K562 (cell line): Measurements from ENCODE around the gene SEMA4G. TPM values are rescaled to one million over a fixed set of nuclear protein-coding genes. Genes with fewer than 3 reads are reported as not detected.

Experiments used
- ATAC-seq: fragments of 200-7000 bp; cut with Tn5 transposase; 3 replicates; pipeline ENCODE4 v1.9.1; 2020; ENCODE audit warnings: moderate library complexity
- BruUV-seq: library from RNA; stranded (reverse); fragments of 400-500 nt; replicated peaks from 2 replicates; lab custom pipeline; 2021; lab: Mats Ljungman, UMichigan
- CTCF ChIA-PET: fragments of 300-600 bp; formaldehyde crosslinking; extraction: SDS; loops from one replicate; lab custom pipeline; 2021; ENCODE audit warnings: low intra/inter-chr PET ratio; lab: Yijun Ruan, JAX
- POLR2A ChIA-PET: fragments of 300-600, 350-650 bp; sonication (Branson Sonifier 250); formaldehyde crosslinking; extraction: SDS; loops from one replicate; lab custom pipeline; 2021; ENCODE audit warnings: antibody characterized with exemption, inconsistent platforms; lab: Yijun Ruan, JAX
- DNase-seq, 4 experiments: peaks; one replicate each; pipeline versions ENCODE4 v3.0.0 to v3.0.0-alpha.2; 2011 to 2018; ENCODE audit warnings: low spot score in 3 of 4, mixed read lengths in 3 of 4; ENCODE audit errors: extremely low read depth in 1 of 4
- FAIRE-seq: peaks from 2 replicates; lab custom pipeline; 2011; peaks lifted over from hg19 to GRCh38; lab: Jason Lieb, UNC
- H2AFZ ChIP-seq: 2 replicates; pipeline ENCODE4 v1.6.0; 2011; ENCODE audit warnings: low read depth, low read length, control low read depth, inconsistent platforms
- H3K27ac ChIP-seq: fragments of 200-600 bp; 3 replicates; pipeline ENCODE4 v1.8.0; 2011; ENCODE audit warnings: low read depth, mild to moderate bottlenecking, control low read depth, inconsistent platforms, low read length, moderate library complexity, mixed read lengths; ENCODE audit errors: extremely low read depth
- H3K27me3 ChIP-seq, 2 experiments: fragments of 300-600 bp in 1 of 2; 2 replicates in 1 of 2; 3 replicates in 1 of 2; pipeline versions ENCODE4 v1.6.0 to v1.8.0; 2011; ENCODE audit warnings: inconsistent platforms in 2 of 2, low read length in 2 of 2, mild to moderate bottlenecking in 1 of 2, mixed read lengths in 1 of 2, moderate library complexity in 1 of 2; ENCODE audit not compliant: control insufficient read depth in 2 of 2, insufficient read depth in 2 of 2
- H3K36me3 ChIP-seq: fragments of 300-600 bp; 3 replicates; pipeline ENCODE4 v1.8.0; 2011; ENCODE audit warnings: mild to moderate bottlenecking, low read length, inconsistent platforms; ENCODE audit not compliant: control insufficient read depth, insufficient read depth
- H3K4me1 ChIP-seq, 2 experiments: fragments of 200-600 bp in 1 of 2; replicated peaks in 1 of 2; 2 replicates in 1 of 2; 3 replicates in 1 of 2; pipeline versions ENCODE4 v1.5.1 to v1.8.0; 2011; ENCODE audit warnings: inconsistent platforms in 2 of 2, low read length in 2 of 2, mild to moderate bottlenecking in 1 of 2, mixed read lengths in 1 of 2, moderate library complexity in 1 of 2; ENCODE audit not compliant: control insufficient read depth in 2 of 2, insufficient read depth in 2 of 2
- H3K4me2 ChIP-seq: 2 replicates; pipeline ENCODE4 v1.6.1; 2011; ENCODE audit warnings: low read length, control low read depth, inconsistent platforms, mixed read lengths; ENCODE audit not compliant: insufficient read depth
- H3K4me3 ChIP-seq: fragments of 200-600 bp; sonication (generic), shearing (Covaris generic); 2 replicates; pipeline ENCODE4 v1.5.1; 2016; ENCODE audit warnings: control low read depth, inconsistent platforms
- H3K79me2 ChIP-seq: fragments of 200-600 bp; 3 replicates; pipeline ENCODE4 v1.8.0; 2011; ENCODE audit warnings: low read length, inconsistent platforms; ENCODE audit not compliant: control insufficient read depth, insufficient read depth
- H3K9ac ChIP-seq, 2 experiments: 2 replicates each; pipeline versions ENCODE4 v1.6.0 to v1.6.1; 2011; ENCODE audit warnings: low read depth in 2 of 2, low read length in 2 of 2, control low read depth in 1 of 2, inconsistent platforms in 1 of 2, mild to moderate bottlenecking in 1 of 2, mixed read lengths in 1 of 2; ENCODE audit not compliant: insufficient read depth in 1 of 2
- H3K9me1 ChIP-seq: one replicate; pipeline ENCODE4 v1.6.0; 2011; ENCODE audit warnings: inconsistent platforms, mild to moderate bottlenecking, low read length, moderate library complexity; ENCODE audit not compliant: control insufficient read depth, insufficient read depth
- H3K9me3 ChIP-seq: replicated peaks from 2 replicates; pipeline ENCODE4 v1.5.1; 2011; ENCODE audit warnings: low read depth, low read length, inconsistent platforms; ENCODE audit not compliant: control insufficient read depth, insufficient read depth
- H4K20me1 ChIP-seq: replicated peaks from 2 replicates; pipeline ENCODE4 v1.6.1; 2011; ENCODE audit warnings: low read length, inconsistent platforms, mixed read lengths; ENCODE audit not compliant: control insufficient read depth, insufficient read depth
- ARHGAP35 ChIP-seq: fragments of 450-650 bp; IDR thresholded peaks from 2 replicates; pipeline ENCODE4 v1.6.1; 2018; ENCODE audit not compliant: partially characterized antibody
- CTCFL ChIP-seq: IDR thresholded peaks from 2 replicates; pipeline ENCODE4 v1.6.1; 2011; ENCODE audit warnings: borderline replicate concordance, low read depth, mild to moderate bottlenecking, moderate library complexity, low read length; ENCODE audit not compliant: insufficient read depth, poor library complexity, severe bottlenecking
- IRF1 ChIP-seq: sonication (generic); formaldehyde crosslinking; IDR thresholded peaks from 2 replicates; pipeline ENCODE4 v1.8.0; 2022; ENCODE audit warnings: missing genetic modification reagents, mild to moderate bottlenecking, borderline replicate concordance
- KDM2B ChIP-seq: fragments of 250-450 bp; sonication (Bioruptor Pico); IDR thresholded peaks from 2 replicates; pipeline ENCODE4 v1.8.0; 2021; ENCODE audit warnings: mild to moderate bottlenecking, moderate library complexity
- NKRF ChIP-seq: fragments of 450-650 bp; IDR thresholded peaks from 2 replicates; pipeline ENCODE4 v1.6.1; 2016; ENCODE audit warnings: borderline replicate concordance
- PHF8 ChIP-seq: fragments of 200-600 bp; sonication (generic); IDR thresholded peaks from 2 replicates; pipeline ENCODE4 v1.6.1; 2012; ENCODE audit warnings: mixed run types, mild to moderate bottlenecking, inconsistent platforms, low read length, moderate library complexity, borderline replicate concordance
- SETDB1 ChIP-seq: IDR thresholded peaks from one replicate; pipeline ENCODE4 v1.6.1; 2012; ENCODE audit warnings: low read length, control low read depth, inconsistent platforms
- TEAD1 ChIP-seq, 2 experiments: fragments of 450-650 bp in 1 of 2; sonication (generic) in 1 of 2; formaldehyde crosslinking; IDR thresholded peaks; 2 replicates each; pipeline versions ENCODE4 v1.4.0 to v1.8.0; 2020 to 2022; ENCODE audit warnings: mild to moderate bottlenecking in 2 of 2, missing genetic modification reagents in 1 of 2
- TEAD4 ChIP-seq, 2 experiments: sonication (generic) in 1 of 2; formaldehyde crosslinking in 1 of 2; IDR thresholded peaks; 2 replicates each; pipeline versions ENCODE4 v1.6.1 to v1.8.0; 2012 to 2022; ENCODE audit warnings: borderline replicate concordance in 1 of 2, inconsistent platforms in 1 of 2, low read length in 1 of 2, mild to moderate bottlenecking in 1 of 2, missing genetic modification reagents in 1 of 2
- ZNF253 ChIP-seq: fragments of 250-450 bp; sonication (Bioruptor Pico); conservative IDR thresholded peaks from 2 replicates; pipeline ENCODE4 v1.6.1; 2021; ENCODE audit warnings: mild to moderate bottlenecking
- ZNF263 ChIP-seq: sonication (generic); formaldehyde crosslinking; IDR thresholded peaks from 2 replicates; pipeline ENCODE4 v1.8.0; 2022; ENCODE audit warnings: mild to moderate bottlenecking, missing genetic modification reagents, borderline replicate concordance
- ZNF717 ChIP-seq: fragments of 250-450 bp; sonication (Bioruptor Pico); IDR thresholded peaks from 2 replicates; pipeline ENCODE4 v1.5.0; 2021
- ZNF764 ChIP-seq: fragments of 250-450 bp; sonication (Bioruptor Pico); IDR thresholded peaks from 2 replicates; pipeline ENCODE4 v1.4.0; 2020; ENCODE audit warnings: low read depth, mild to moderate bottlenecking, moderate library complexity
- ZSCAN29 ChIP-seq: fragments of 450-650 bp; IDR thresholded peaks from 2 replicates; pipeline ENCODE4 v1.6.1; 2017
- WGBS: fragments of 100-300 bp; shearing (Covaris generic); methylation state at CpG from one replicate; pipeline ENCODE4 v1.1.6; 2016; ENCODE audit warnings: low coverage, mixed read lengths; ENCODE audit not compliant: insufficient coverage; ENCODE audit errors: missing lambda C conversion rate; 5-methylcytosine and 5-hydroxymethylcytosine counted together
- in situ Hi-C: fragments of 300-500 bp; cut with MboI; formaldehyde crosslinking; loops from 4 replicates; pipeline ENCODE4 v1.15.0; 2018; ENCODE audit warnings: inconsistent platforms, mixed read lengths
- intact Hi-C: fragments of 100-400 bp; cut with micrococcal nuclease; formaldehyde crosslinking; loops from 2 replicates; pipeline ENCODE4 v1.14.2; 2022
- polyA plus RNA-seq, 8 experiments: library from polyadenylated mRNA; depleted of rRNA in 4 of 8; stranded (reverse) in 5 of 8; unstranded in 3 of 8; fragments of >200 nt; fragmentation: Nextera tagmentation in 2 of 8; fragmentation: Illumina TruSeq in 1 of 8; extraction: Ambion mirVana in 2 of 8; extraction: Trizol in 1 of 8; gene quantifications; 2 replicates each; pipeline versions ENCODE4 v1.2.1 to v1.2.3, GENCODE V29; 2011 to 2014; ENCODE audit warnings: inconsistent platforms in 1 of 8, missing spikeins in 1 of 8
- total RNA-seq, 7 experiments: library from RNA; depleted of rRNA in 6 of 7; stranded (reverse); fragments of >200 nt in 6 of 7; fragmentation: Illumina TruSeq in 2 of 7; extraction: Trizol in 2 of 7; gene quantifications; 2 replicates each; pipeline versions ENCODE4 v1.2.1 to v1.2.3, GENCODE V29; 2011 to 2021; ENCODE audit warnings: low replicate concordance in 1 of 7

SEMA4G gene
- total and polyA plus RNA-seq, 9 of the 15 experiments (the other 6 are each of a cell fraction or from before 2014, with no cell fraction given): 0.40 to 7.8 (median 1.8) TPM

DNA sequence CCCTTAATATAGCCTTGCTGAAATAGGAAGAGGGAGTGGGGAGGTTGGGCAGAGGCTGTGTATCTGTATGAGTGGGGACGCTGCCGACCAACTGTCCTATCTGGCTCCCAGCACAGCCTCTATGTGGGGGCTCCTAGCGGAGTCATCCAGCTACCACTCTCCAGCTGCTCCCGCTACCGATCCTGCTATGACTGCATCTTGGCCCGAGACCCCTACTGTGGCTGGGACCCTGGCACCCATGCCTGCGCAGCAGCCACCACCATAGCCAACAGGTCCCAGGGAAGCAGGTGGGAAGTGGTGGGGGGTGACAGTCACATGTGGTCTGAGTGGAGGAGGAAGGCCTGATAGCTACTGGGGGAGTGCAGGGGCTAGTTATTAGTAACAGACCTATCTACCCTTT is 11.4 kb downstream of the SEMA4G start:
- ATAC-seq (no peak), FAIRE-seq (no peak), DNase-seq (no peak)
- no peaks in the 10 kb centered on the region for H3K9me3 ChIP-seq
- 93% methylated on average over 7 of the region's 7 CpGs for WGBS
- intact Hi-C loops: no loop called here
- no peak overlapping the region for H2AFZ ChIP-seq
- H3K4me2 ChIP-seq: no peak overlapping the region
- no peak overlapping the region for H3K4me3 ChIP-seq
- peaks cover 20% of the 10 kb centered on the region; the same call in 2 of the 3 replicates for H3K36me3 ChIP-seq
- ChIA-PET POLR2A (no interaction called here), CTCF (no interaction called here)
- TF ChIP-seq NKRF (no peak), TEAD1 (CRISPR knock-in tag; IDR thresholded peaks at IDR 0.05) (no peak), IRF1 (CRISPR knock-in tag) (no peak), CTCFL (no peak), ZNF263 (no peak), ARHGAP35 (no peak), ZNF717 (CRISPR knock-in tag) (no peak), ZNF253 (CRISPR knock-in tag) (no peak), ZSCAN29 (no peak), ZNF764 (CRISPR knock-in tag) (no peak), PHF8 (no peak), KDM2B (CRISPR knock-in tag) (no peak), TEAD4 (IDR thresholded peaks at IDR 0.05; ENCODE audit: low read length) (no peak), TEAD4 (CRISPR knock-in tag; IDR thresholded peaks at IDR 0.05; ENCODE audit: borderline replicate concordance) (no peak), SETDB1 (no peak)
- no peaks in the 10 kb centered on the region; the same call in 1 of the 2 replicates for H4K20me1 ChIP-seq
- H3K27ac ChIP-seq: no peak overlapping the region
- 0 out of 3 replicates have a peak, but pooled peaks cover 2% of the 10 kb centered on the region for H3K79me2 ChIP-seq
- in situ Hi-C loops: loop anchor here (25.0 kb wide), 1 partner anchor 1057 kb away; no protein-coding TSS in a partner anchor
- H3K4me1 ChIP-seq: peaks cover 0 to 4% of the 10 kb centered on the region in 2 experiments; a peak in 2 of 5 replicates
- H3K9me1 ChIP-seq: no peaks in the 10 kb centered on the region
- no peaks in the 10 kb centered on the region for H3K27me3 ChIP-seq
- BruUV-seq: no TSS peak
- no peak overlapping the region for H3K9ac ChIP-seq
